HG03558 (cell line): Measurements from ENCODE around the gene NXPH3.
"Not testable (repeated sequence)": the region's sequence is repeated elsewhere in the genome, so short reads cannot be mapped to it uniquely, and the experiment has no call there.

ENCODE experiments used
- ATAC-seq: cut with Tn5 transposase; IDR thresholded peaks from one replicate; pipeline ENCODE4 v1.9.1; 2021; ENCODE audit warnings: moderate number of reproducible peaks; ENCODE audit not compliant: unreplicated experiment; ENCODE audit errors: extremely low read depth

NXPH3 gene

GRCh38 chr17:49575679-49576087 is at the start of gene NXPH3:
Gene NXPH3, plus strand, starts transcription at chr17:49575871. Its CDS starts 349 bp downstream, at chr17:49576220.
- ATAC-seq = no peak

- ATAC-seq = no peak
These were observed 47.6 kb upstream of the NXPH3 start for GRCh38 chr17:49527927-49528651.

GRCh38 chr17:49528966-49529365 is 46.7 kb upstream of the NXPH3 start:
- no peak for ATAC-seq

- no peak for ATAC-seq
These were observed 45.6 kb upstream of the NXPH3 start for GRCh38 chr17:49530118-49530517.

GRCh38 chr17:49543860-49544259 is 31.8 kb upstream of the NXPH3 start:
- no peak for ATAC-seq

- no peak for ATAC-seq
These were observed 30.5 kb upstream of the NXPH3 start for GRCh38 chr17:49545007-49545660.

GRCh38 chr17:49545806-49546545 is 29.7 kb upstream of the NXPH3 start:
- no peak for ATAC-seq

- no peak for ATAC-seq
These were observed 28.8 kb upstream of the NXPH3 start for GRCh38 chr17:49546546-49547535.

GRCh38 chr17:49547566-49547965 is 28.1 kb upstream of the NXPH3 start:
- ATAC-seq = no peak

GRCh38 chr17:49548051-49548505 is 27.6 kb upstream of the NXPH3 start:
- no peak for ATAC-seq

GRCh38 chr17:49548506-49549310 is 27.0 kb upstream of the NXPH3 start:
- no peak for ATAC-seq

GRCh38 chr17:49549311-49549605 is 26.4 kb upstream of the NXPH3 start:
- no peak for ATAC-seq

- ATAC-seq = no peak
These were observed 25.7 kb upstream of the NXPH3 start for GRCh38 chr17:49549691-49550678.

GRCh38 chr17:49550764-49551163 is 24.9 kb upstream of the NXPH3 start:
- not testable (repeated sequence) for ATAC-seq

GRCh38 chr17:49551221-49552069 is 24.2 kb upstream of the NXPH3 start:
- ATAC-seq = no peak

GRCh38 chr17:49552070-49552751 is 23.5 kb upstream of the NXPH3 start:
- no peak for ATAC-seq
